ENCODE measurements around the gene TRAF7.

TRAF7 gene

GRCh38 chr16:2181952-2182351 lies 26.4 kb downstream of the TRAF7 start:
- no peak for DNase-seq (ENCODE audit: low read depth)

- no peak for DNase-seq (ENCODE audit: low read depth)
These were observed 28.1 kb downstream of the TRAF7 start for GRCh38 chr16:2183671-2184070.

GRCh38 chr16:2184346-2184745 lies 28.8 kb downstream of the TRAF7 start:
- no peak for DNase-seq (ENCODE audit: low read depth)

- DNase-seq (ENCODE audit: low read depth): no peak
These were observed 29.4 kb downstream of the TRAF7 start for GRCh38 chr16:2184962-2185361.

DNA sequence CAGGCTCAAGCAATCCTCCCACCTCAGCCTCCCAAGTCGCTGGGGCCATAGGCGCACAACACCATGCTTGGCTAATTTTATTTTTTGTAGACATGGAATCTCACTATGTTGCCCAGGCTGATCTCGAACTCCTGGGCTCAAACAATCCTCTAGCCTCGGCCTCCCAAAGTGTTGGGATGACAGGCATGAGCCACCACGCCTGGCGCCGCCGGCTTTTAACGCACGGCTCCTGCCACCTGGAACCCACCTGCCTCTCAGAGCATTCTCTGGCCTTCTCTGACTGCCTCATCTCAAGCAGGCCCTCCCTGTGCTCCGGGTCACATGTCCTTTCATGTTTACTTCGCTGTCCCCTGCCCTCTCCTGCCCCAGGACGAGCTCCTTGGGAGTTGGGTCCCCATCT lies 30.5 kb downstream of the TRAF7 start:
- no peak for DNase-seq (ENCODE audit: low read depth)

DNA sequence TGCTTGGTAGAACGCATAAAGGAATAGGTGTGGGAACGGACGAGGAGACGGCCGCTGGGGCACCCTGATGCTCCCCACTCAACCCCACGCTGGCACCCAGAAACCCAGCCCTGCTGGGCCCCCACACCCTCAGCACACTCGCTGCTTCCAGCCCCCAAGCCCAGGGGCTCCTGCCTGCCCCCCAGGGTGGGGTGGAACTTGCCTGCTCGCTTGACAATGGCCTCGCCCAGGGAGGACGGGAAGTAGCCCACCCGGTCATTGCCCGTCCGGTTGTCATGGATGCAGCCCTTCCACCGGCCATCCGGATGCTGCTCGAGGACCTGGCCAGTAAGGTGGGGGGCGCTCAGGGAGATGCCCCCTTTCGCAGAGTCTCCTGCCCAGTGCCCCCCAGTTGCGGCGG lies 30.9 kb downstream of the TRAF7 start:
- no peak for DNase-seq (ENCODE audit: low read depth)

- no peak for DNase-seq (ENCODE audit: low read depth)
These were observed 31.6 kb downstream of the TRAF7 start for GRCh38 chr16:2187212-2187611.

GRCh38 chr16:2188395-2188794 lies 32.8 kb downstream of the TRAF7 start:
- DNase-seq (ENCODE audit: low read depth): no peak

GRCh38 chr16:2189252-2189893 lies 33.8 kb downstream of the TRAF7 start:
- DNase-seq (ENCODE audit: low read depth): no peak

GRCh38 chr16:2190002-2190658 lies 34.5 kb downstream of the TRAF7 start:
- no peak for DNase-seq (ENCODE audit: low read depth)

- DNase-seq (ENCODE audit: low read depth): no peak
These were observed 35.3 kb downstream of the TRAF7 start for GRCh38 chr16:2190659-2191445.

DNA sequence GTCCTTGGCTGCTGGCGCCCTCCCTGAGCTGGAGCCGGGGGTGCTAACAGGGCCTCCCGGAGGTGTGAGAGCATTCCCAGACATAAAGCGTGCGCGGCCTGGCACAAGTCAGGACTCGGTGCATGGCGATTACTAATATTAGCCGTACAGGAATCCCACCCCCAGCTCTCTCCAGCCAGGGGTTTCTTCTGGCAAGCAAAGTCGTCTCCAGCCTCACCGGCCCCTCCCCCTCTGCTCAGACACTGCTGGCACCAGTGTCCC lies 35.8 kb downstream of the TRAF7 start:
- DNase-seq (ENCODE audit: low read depth): no peak

- no peak for DNase-seq (ENCODE audit: low read depth)
These were observed 38.7 kb downstream of the TRAF7 start for GRCh38 chr16:2194166-2194834.

DNA sequence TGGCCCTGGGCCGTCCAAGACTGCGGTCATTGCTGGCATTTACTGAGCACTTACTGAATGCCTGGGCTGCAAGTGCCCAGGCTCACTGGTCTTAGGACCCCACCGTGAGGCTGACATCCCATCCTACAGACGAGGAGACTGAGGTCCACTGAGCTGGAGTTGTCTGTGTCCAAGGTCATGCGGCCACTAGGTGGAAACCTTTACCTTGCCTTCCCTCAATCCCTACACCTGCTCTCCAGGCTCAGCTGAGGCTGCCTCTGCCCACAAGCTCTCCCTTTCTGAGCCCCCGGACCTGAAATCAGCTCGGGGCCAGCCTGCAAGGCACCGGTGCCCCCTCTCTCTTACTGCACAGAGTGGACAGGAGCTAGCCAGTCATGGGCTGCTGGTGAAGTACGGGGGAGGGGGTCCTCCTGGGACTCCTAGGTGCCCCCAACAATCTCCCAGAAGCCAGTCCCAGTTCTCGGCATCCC lies 39.3 kb downstream of the TRAF7 start:
- DNase-seq (ENCODE audit: low read depth): no peak

DNA sequence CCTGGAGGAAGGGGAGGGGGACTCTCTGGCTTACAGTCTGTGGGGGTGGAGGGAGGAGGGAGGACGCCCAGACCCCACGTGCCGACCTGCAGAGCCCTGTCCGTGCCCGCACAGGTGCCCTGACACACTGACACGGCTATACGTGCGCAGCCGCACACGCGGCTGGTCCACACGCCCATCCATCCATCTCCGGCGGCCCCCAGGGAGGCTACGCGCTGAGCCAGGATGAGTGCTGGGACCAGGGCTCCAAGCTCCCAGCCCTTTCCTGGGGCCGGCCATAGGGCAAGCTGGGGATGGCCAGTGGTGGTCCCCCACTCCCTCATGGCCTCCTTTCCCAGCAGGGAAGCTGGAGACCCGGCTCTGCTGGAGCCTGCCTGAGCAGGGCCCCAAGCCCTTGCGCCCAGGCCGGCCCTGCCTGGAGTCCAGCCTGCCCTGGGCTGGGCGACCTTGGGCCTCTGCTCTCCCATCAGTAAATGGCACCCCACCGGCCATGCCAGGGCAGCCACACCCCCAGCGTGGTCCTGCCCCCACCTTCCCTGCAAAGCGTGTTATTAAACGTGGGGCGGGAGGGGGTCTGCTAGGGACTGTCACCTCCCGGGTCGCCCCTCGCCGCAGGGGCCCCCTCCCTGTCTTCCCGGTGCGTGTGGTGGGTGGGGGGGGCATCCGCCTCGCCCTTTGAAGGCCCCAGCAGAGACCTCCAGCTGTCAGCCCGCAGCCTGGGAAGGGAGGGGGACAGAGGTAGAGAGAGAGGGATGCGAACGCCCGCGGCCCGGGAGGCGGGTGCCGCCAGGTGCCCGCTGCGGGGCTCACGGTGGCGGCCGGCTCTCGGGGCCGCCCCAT lies 40.0 kb downstream of the TRAF7 start:
- DNase-seq (ENCODE audit: low read depth): no peak

DNA sequence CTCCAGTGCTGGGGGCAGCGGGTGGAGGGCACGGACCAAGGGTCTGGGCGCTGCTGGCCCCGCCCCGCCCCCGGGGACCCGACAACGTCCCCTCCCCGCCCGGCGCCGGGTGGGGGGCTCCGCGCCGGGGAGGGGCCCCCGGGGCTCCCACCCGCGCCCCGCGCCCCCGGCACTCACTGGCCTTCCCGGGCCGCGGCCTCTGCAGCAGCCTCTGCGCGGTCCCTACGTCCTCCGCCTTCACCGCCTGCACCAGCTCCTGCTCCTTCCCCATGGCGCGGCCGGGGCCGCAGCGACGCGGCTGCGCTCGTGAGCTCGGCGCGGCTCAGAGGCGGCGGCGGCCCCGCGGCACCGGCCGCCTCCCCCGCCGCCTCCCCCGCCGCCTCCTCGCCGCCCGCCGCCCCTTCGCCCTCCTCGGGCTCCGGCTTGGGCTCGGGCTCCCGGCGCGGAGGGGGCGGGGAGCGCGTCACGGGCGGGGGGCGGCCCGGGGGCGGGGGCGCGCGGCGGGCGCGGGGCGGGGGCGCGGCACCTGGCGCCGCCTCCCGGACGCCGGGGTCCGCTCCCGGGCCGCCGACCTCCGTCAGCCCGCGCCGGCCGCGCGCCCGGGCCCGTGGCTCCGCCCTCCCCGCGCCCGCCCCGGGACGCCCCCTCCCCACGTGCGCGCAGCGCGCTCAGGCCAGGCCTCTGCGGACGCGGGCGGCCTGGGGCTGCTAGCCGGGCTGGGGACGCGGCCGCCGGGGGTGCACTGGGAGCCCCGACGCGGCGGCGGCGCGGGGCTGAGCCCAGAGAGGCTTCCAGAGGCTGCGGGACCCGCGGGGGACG lies 40.8 kb downstream of the TRAF7 start, which contains the start of gene CASKIN1:
CASKIN1 (minus strand) TSS at position 444 of the 819 bp plus-strand sequence; CDS start at position 271, 173 bp downstream.
- no peak for DNase-seq (ENCODE audit: low read depth)

- DNase-seq (ENCODE audit: low read depth): no peak
These were observed 41.5 kb downstream of the TRAF7 start for GRCh38 chr16:2196981-2197511.

DNA sequence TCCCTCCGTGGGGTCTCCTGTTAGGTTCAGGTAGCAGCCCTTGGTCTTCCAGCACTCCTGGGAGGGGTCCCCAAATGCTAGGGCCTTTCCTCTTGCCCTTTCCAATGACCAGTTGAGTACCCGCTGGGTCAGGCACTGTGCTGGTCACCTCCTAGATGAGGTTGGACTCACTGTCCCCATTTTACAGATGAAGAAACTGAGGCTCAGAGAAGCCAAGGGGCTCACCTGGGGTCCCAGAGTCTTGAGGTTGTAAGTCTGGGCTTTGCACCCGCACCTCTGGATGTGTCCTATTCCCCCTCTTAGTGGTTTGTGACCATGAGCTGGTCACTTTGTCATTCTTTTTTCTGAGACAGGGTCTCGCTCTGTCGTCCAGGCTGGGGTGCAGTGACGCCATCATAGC lies 42.2 kb downstream of the TRAF7 start:
- DNase-seq (ENCODE audit: low read depth): no peak

GRCh38 chr16:2198283-2198682 lies 42.7 kb downstream of the TRAF7 start:
- no peak for DNase-seq (ENCODE audit: low read depth)

GRCh38 chr16:2199095-2199494 lies 43.5 kb downstream of the TRAF7 start:
- no peak for DNase-seq (ENCODE audit: low read depth)

All from stimulated activated CD8-positive, alpha-beta memory T cell treated with anti-CD3 and anti-CD28 coated beads, Interleukin-4, amount 100 ng/mL, for 24 hours (primary cell).